Loucy (cell line): ENCODE results near the gene EDC4.
A peak's percentile ranks its signal among the peaks of the same experiment; 100 is the strongest.

ENCODE experiments used
- H2AFZ ChIP-seq: fragments of 200-600 bp; sonication (generic); 2 replicates; pipeline ENCODE4 v1.6.0; 2016; ENCODE audit warnings: antibody characterized with exemption, mild to moderate bottlenecking, low read length, moderate library complexity
- H3F3A ChIP-seq: fragments of 200-600 bp; 2 replicates; pipeline ENCODE4 v1.6.0; 2016; ENCODE audit warnings: antibody characterized with exemption, low read depth, mild to moderate bottlenecking
- H3K27me3 ChIP-seq: fragments of 200-600 bp; sonication (generic); 2 replicates; pipeline ENCODE4 v1.6.1; 2014; ENCODE audit warnings: low read length, mild to moderate bottlenecking; ENCODE audit not compliant: insufficient read depth, poor library complexity, severe bottlenecking
- H3K36me3 ChIP-seq: fragments of 200-600 bp; sonication (generic); 2 replicates; pipeline ENCODE4 v1.6.1; 2016; ENCODE audit warnings: low read length; ENCODE audit not compliant: insufficient read depth
- H3K4me1 ChIP-seq: fragments of 200-600 bp; sonication (generic); 2 replicates; pipeline ENCODE4 v1.5.1; 2014; ENCODE audit warnings: low read length, mild to moderate bottlenecking; ENCODE audit not compliant: insufficient read depth, poor library complexity, severe bottlenecking
- H3K4me2 ChIP-seq: fragments of 200-600 bp; sonication (generic); 2 replicates; pipeline ENCODE4 v1.6.0; 2014; ENCODE audit warnings: antibody characterized with exemption, low read length, low read depth, mild to moderate bottlenecking; ENCODE audit not compliant: poor library complexity, severe bottlenecking
- H3K4me3 ChIP-seq: fragments of 200-600 bp; sonication (generic); 2 replicates; pipeline ENCODE4 v1.5.1; 2014; ENCODE audit warnings: low read length, mild to moderate bottlenecking, mixed read lengths; ENCODE audit not compliant: poor library complexity, severe bottlenecking
- H3K79me2 ChIP-seq: fragments of 200-600 bp; sonication (generic); 2 replicates; pipeline ENCODE4 v1.6.1; 2014; ENCODE audit warnings: low read length; ENCODE audit not compliant: insufficient read depth
- H3K9ac ChIP-seq: fragments of 200-600 bp; sonication (generic); 2 replicates; pipeline ENCODE4 v1.6.0; 2014; ENCODE audit warnings: mild to moderate bottlenecking, low read depth, low read length, moderate library complexity; ENCODE audit not compliant: poor library complexity, severe bottlenecking
- H3K9me2 ChIP-seq: fragments of 200-600 bp; sonication (generic); replicated peaks from 2 replicates; pipeline ENCODE4 v1.6.1; 2016; ENCODE audit warnings: low read depth, low read length, mixed read lengths
- H3K9me3 ChIP-seq: fragments of 200-600 bp; sonication (generic); 2 replicates; pipeline ENCODE4 v1.6.1; 2014; ENCODE audit warnings: mild to moderate bottlenecking, antibody characterized with exemption, low read length, low read depth; ENCODE audit not compliant: insufficient read depth
- H4K20me1 ChIP-seq: fragments of 200-600 bp; sonication (generic); 2 replicates; pipeline ENCODE4 v1.6.0; 2014; ENCODE audit warnings: antibody characterized with exemption, low read length, mild to moderate bottlenecking; ENCODE audit not compliant: insufficient read depth, poor library complexity, severe bottlenecking
- CTCF ChIP-seq: fragments of 200-600 bp; sonication (generic); conservative IDR thresholded peaks from 2 replicates; pipeline ENCODE4 v1.5.1; 2014; ENCODE audit warnings: mild to moderate bottlenecking, antibody characterized with exemption, low read length
- EZH2phosphoT487 ChIP-seq: fragments of 200-600 bp; IDR thresholded peaks from 2 replicates; pipeline ENCODE4 v1.6.1; 2018; ENCODE audit warnings: antibody characterized with exemption, mild to moderate bottlenecking, moderate library complexity, borderline replicate concordance

The EDC4 gene

GRCh38 chr16:67873435-67874370 is 851 bp downstream of the EDC4 start:
- Histone ChIP-seq H4K20me1 (peaks cover 35% of the 10 kb centered on the region), H3K36me3 (peaks cover 53% of the 10 kb centered on the region; the same call in 1 of the 2 replicates), H3F3A (no peaks in the 10 kb centered on the region), H3K9ac (peak overlapping the region; percentile 92), H3K27me3 (no peaks in the 10 kb centered on the region), H3K79me2 (peaks cover 47% of the 10 kb centered on the region), H3K9me3 (no peaks in the 10 kb centered on the region), H3K9me2 (no peaks in the 10 kb centered on the region), H3K4me1 (peaks cover 23% of the 10 kb centered on the region), H3K4me3 (peak overlapping the region; percentile 98), H2AFZ (peak overlapping the region; percentile 90), H3K4me2 (peak overlapping the region; percentile 91)
- no peak for TF ChIP-seq CTCF
- TF ChIP-seq EZH2phosphoT487: no peak

GRCh38 chr16:67874372-67874771 is 1.5 kb downstream of the EDC4 start:
- H3K36me3 ChIP-seq: peaks cover 53% of the 10 kb centered on the region; the same call in 1 of the 2 replicates
- TF ChIP-seq CTCF (no peak), EZH2phosphoT487 (no peak)
- peaks cover 35% of the 10 kb centered on the region for H4K20me1 ChIP-seq
- peak overlapping the region; percentile 91 for H3K4me2 ChIP-seq
- H3K27me3 ChIP-seq: no peaks in the 10 kb centered on the region
- peaks cover 47% of the 10 kb centered on the region for H3K79me2 ChIP-seq
- H3K9ac ChIP-seq: peak overlapping the region; percentile 92
- H3K9me3 ChIP-seq: no peaks in the 10 kb centered on the region
- no peaks in the 10 kb centered on the region for H3K9me2 ChIP-seq
- peaks cover 23% of the 10 kb centered on the region for H3K4me1 ChIP-seq
- no peaks in the 10 kb centered on the region for H3F3A ChIP-seq
- no peak overlapping the region for H2AFZ ChIP-seq
- H3K4me3 ChIP-seq: peak overlapping the region; percentile 98

DNA sequence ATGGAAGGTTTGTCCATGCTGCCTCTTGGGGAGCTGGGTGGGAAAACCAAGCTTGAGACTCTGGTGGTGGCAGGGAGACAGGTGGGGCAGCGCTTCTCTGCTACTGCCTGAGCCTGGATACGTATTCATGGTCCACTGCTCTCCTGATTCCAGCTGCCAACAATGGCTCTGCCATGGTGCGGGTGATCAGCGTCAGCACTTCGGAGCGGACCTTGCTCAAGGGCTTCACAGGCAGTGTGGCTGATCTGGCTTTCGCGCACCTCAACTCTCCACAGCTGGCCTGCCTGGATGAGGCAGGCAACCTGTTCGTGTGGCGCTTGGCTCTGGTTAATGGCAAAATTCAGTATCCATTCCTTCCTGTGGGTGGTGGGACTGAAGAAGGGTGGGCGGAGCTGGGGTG is 4.2 kb downstream of the EDC4 start:
- peaks cover 23% of the 10 kb centered on the region for H3K4me1 ChIP-seq
- H2AFZ ChIP-seq: no peak overlapping the region
- H3K27me3 ChIP-seq: no peaks in the 10 kb centered on the region
- peaks cover 56% of the 10 kb centered on the region; the same call in 1 of the 2 replicates for H3K36me3 ChIP-seq
- H3F3A ChIP-seq: no peaks in the 10 kb centered on the region
- no peak overlapping the region for H3K4me3 ChIP-seq
- no peaks in the 10 kb centered on the region for H3K9me2 ChIP-seq
- H3K9me3 ChIP-seq: no peaks in the 10 kb centered on the region
- peaks cover 47% of the 10 kb centered on the region for H3K79me2 ChIP-seq
- H4K20me1 ChIP-seq: peaks cover 35% of the 10 kb centered on the region
- TF ChIP-seq CTCF (no peak), EZH2phosphoT487 (no peak)
- no peak overlapping the region for H3K9ac ChIP-seq
- H3K4me2 ChIP-seq: peak overlapping the region; percentile 91
